SU-DHL-6 (cell line): Measurements from ENCODE around the gene ALDH3A1.

Source experiments
- CTCF ChIP-seq: fragments of 200-600 bp; sonication (generic); IDR thresholded peaks from one replicate; pipeline ENCODE4 v1.5.1; 2017; ENCODE audit warnings: antibody characterized with exemption, mild to moderate bottlenecking, low read length, moderate library complexity; ENCODE audit not compliant: insufficient read depth, poor library complexity, severe bottlenecking
- EZH2phosphoT487 ChIP-seq: fragments of 200-600 bp; sonication (generic), shearing (Covaris generic); conservative IDR thresholded peaks from 2 replicates; pipeline ENCODE4 v1.6.1; 2018; ENCODE audit warnings: mild to moderate bottlenecking, antibody characterized with exemption, low read length, moderate library complexity, mixed read lengths

- TF ChIP-seq CTCF: no peak
- no peak for TF ChIP-seq EZH2phosphoT487
These were observed 30.6 kb downstream of the ALDH3A1 start for GRCh38 chr17:19717411-19717908.
